HEK293T (cell line): ENCODE results near the gene PLXNA2.

Experiments
- ARNT ChIP-seq: fragments of 450-650 bp; IDR thresholded peaks from 2 replicates; pipeline ENCODE4 v1.6.1; 2017; ENCODE audit warnings: mild to moderate bottlenecking
- BHLHE40 ChIP-seq: fragments of 450-650 bp; IDR thresholded peaks from 2 replicates; pipeline ENCODE4 v1.6.1; 2016; ENCODE audit warnings: mild to moderate bottlenecking, moderate library complexity, borderline replicate concordance
- ELF4 ChIP-seq: fragments of 450-650 bp; IDR thresholded peaks from 2 replicates; pipeline ENCODE4 v1.6.1; 2017; ENCODE audit warnings: antibody characterized with exemption
- FOXA1 ChIP-seq: fragments of 450-650 bp; IDR thresholded peaks from 2 replicates; pipeline ENCODE4 v1.6.1; 2016; ENCODE audit warnings: mild to moderate bottlenecking
- FOXK2 ChIP-seq: fragments of 450-650 bp; IDR thresholded peaks from 2 replicates; pipeline ENCODE4 v1.6.1; 2016; ENCODE audit warnings: mild to moderate bottlenecking
- FOXM1 ChIP-seq: fragments of 450-650 bp; IDR thresholded peaks from 2 replicates; pipeline ENCODE4 v1.6.1; 2017; ENCODE audit warnings: mild to moderate bottlenecking, borderline replicate concordance
- HDGF ChIP-seq: fragments of 450-650 bp; IDR thresholded peaks from 2 replicates; pipeline ENCODE4 v1.6.1; 2017; ENCODE audit warnings: antibody characterized with exemption, borderline replicate concordance
- LEF1 ChIP-seq: fragments of 450-650 bp; IDR thresholded peaks from 2 replicates; pipeline ENCODE4 v1.6.1; 2017; ENCODE audit warnings: mild to moderate bottlenecking, borderline replicate concordance
- SUZ12 ChIP-seq: fragments of 450-650 bp; IDR thresholded peaks from 2 replicates; pipeline ENCODE4 v1.6.1; 2016; ENCODE audit warnings: mild to moderate bottlenecking
- ZNF384 ChIP-seq: fragments of 450-650 bp; IDR thresholded peaks from 2 replicates; pipeline ENCODE4 v1.6.1; 2016
- TF ChIP-seq, protein P1 (sequence below): fragments of 450-650 bp; IDR thresholded peaks from 2 replicates; pipeline ENCODE4 v1.6.1; 2016

DNA sequence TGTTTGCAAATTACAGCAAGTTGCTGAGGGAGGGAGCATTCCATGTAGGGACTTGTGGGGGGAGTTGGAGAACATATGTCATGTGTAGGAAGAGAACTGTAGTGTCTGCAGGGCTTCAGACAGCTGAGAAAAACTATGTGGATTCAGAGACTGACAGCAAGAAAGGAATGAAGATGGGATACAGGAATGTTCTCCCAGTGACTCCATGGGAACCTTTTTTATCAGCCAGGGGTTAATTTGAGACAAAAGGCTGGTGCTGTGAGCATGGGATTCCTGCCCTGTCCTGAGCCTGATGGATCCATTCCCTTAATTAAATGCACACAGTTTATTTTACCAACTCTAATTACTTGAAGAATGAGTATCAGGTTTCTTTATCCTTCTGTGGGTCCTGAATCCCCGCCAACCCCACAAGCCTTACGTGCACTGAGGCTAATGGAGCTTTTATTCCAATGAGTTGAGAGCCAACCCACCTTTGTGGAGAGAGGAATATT, 26.5 kb upstream of the PLXNA2 start:
- TF ChIP-seq ELF4 (no peak), ZNF384 (no peak), LEF1 (no peak), BHLHE40 (no peak), SUZ12 (no peak), HDGF (no peak), FOXM1 (no peak), FOXA1 (no peak), ARNT (no peak), FOXK2 (no peak)
- TF ChIP-seq, protein P1, sequence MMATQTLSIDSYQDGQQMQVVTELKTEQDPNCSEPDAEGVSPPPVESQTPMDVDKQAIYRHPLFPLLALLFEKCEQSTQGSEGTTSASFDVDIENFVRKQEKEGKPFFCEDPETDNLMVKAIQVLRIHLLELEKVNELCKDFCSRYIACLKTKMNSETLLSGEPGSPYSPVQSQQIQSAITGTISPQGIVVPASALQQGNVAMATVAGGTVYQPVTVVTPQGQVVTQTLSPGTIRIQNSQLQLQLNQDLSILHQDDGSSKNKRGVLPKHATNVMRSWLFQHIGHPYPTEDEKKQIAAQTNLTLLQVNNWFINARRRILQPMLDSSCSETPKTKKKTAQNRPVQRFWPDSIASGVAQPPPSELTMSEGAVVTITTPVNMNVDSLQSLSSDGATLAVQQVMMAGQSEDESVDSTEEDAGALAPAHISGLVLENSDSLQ: no peak
